OCI-LY7 (cell line): Measurements from ENCODE around the gene ODF2L.

Experiments used
- CTCF ChIP-seq: fragments of 200-600 bp; sonication (generic); conservative IDR thresholded peaks from 2 replicates; pipeline ENCODE4 v1.5.1; 2014; ENCODE audit warnings: mild to moderate bottlenecking, antibody characterized with exemption, low read length, moderate library complexity, mixed read lengths
- EZH2phosphoT487 ChIP-seq: fragments of 200-600 bp; sonication (generic); IDR thresholded peaks from 2 replicates; pipeline ENCODE4 v1.6.1; 2018; ENCODE audit warnings: low read depth, borderline replicate concordance, mild to moderate bottlenecking, mixed run types, antibody characterized with exemption, low read length, moderate library complexity, mixed read lengths

DNA sequence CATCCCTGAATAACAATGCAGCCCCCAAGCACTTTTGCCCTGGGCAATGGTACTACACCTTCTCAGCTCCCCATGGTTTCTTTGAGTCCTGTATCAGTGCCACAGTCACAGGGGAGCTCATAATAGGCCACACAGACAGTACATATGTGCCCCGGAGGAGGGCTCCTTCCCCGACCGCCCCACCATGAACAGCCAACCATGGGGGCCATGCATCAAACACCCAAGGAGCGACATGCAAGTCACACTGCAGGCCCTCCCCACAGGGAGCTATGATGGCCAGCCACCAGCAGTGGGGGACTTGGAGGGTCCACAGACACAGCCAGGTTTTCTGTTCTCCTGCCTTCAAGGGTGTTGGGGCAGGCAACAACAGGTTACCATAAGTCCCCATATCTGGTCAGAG is 14.8 kb upstream of the ODF2L start:
- no peak for TF ChIP-seq CTCF
- no peak for TF ChIP-seq EZH2phosphoT487
